ENCODE results near the gene CYP46A1.

Gene CYP46A1

DNA sequence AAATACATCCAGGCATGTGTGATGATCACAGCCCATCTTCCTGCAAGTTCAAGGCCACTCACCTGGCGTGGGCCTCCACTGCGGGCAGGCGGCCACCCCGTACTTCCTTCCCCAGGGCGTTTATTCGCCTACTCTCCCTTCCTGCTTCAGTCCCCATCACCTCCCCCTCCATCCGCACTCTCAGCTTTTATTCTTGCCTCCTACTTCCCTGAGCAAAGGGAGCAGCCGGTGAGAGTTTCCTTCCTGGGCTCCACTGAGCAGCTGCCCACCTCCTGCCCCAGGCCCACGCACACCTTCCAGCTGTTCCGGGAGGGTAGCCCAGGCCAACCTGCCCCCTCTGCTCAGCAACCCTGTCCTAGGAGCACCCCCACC lies 4.1 kb downstream of the CYP46A1 start:
- no peak for DNase-seq (ENCODE audit: low read depth in 2 of 2)

DNA sequence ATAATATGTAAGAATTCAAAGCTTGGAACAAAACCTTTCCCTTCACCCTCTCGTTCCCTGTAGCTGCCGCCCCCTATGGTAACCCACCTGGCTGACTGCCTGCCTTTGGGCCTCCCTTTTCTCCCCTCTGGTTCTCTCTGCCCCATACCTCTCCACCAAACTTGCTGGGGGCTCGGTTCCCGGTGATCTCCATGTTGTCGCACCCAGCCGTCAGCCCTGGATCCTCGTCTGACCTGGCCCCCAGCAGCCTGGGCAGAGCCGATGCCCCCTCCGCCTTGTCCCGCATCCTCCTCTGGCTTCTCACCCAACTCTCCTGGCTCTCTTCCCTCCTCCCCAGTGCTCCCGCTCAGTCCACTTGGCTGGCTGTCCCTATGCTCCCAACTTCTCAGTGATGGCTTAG lies 4.5 kb downstream of the CYP46A1 start:
- DNase-seq (ENCODE audit: low read depth in 2 of 2), result no peak

DNA sequence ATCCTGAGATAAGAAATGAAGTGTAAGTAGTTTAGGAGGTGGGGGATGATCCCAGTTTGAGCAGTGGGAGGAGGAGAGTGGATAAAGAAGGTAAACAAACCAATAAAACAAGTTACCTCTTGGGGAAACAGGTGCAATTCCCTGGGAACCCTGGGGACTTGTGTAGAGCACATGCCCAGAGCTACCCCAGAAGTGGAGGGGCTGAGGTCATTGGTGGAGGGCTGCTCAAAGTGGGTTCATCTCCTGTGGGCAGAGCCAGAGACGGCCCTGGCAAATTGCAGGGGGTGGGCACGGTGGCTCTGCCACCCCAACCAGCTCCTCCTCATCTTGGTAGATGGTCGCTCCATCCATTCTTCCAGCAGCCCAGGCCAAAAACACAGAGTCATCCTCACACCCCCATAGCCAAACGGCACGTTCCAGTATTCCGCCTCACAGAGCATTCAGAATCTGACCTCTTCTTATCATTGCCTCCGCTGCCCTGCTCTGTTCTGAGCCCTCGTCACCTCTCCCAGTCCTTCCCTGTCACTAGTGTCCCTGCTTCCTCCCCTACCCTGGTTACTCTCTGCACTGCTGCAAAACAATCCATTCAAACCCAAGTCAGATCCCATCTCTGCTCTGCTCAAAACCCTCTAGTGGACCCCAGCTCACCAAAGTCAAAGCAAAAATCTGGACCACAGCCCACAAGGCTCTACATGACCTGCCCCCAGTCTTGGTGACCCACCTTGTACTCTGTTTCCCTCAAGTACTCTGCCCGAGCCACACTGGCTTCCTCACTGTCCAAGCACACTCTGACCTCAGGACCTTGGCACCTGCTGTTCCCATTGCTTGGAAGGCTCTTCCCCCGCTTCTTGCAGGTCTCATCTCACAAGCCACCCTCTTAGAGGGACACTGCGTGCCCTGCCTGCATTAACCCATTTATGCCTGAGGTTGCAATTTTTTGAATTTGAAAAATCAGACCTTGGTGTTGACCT lies 5.5 kb downstream of the CYP46A1 start:
- DNase-seq (ENCODE audit: low read depth in 2 of 2), result no peak

DNA sequence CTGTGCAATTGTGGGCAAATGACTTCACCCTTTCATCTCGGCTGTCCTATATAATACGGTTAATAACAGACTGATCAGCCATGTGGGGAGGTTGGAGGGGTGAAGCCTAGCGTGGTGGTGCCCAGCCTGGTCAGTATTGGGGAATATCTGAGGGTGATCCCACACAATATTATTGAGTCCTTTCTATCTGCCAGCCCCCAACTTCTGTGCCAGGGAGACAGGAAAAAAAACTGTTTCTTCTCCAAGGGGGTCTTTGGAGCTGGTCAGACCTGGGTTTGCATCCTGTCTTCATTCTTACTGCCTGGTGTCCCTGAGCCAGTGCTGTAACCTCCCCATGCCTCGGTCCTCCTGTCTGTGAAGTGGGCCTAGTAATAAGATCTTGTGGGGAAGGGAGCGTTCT lies 6.5 kb downstream of the CYP46A1 start:
- DNase-seq (ENCODE audit: low read depth in 2 of 2), result no peak

DNA sequence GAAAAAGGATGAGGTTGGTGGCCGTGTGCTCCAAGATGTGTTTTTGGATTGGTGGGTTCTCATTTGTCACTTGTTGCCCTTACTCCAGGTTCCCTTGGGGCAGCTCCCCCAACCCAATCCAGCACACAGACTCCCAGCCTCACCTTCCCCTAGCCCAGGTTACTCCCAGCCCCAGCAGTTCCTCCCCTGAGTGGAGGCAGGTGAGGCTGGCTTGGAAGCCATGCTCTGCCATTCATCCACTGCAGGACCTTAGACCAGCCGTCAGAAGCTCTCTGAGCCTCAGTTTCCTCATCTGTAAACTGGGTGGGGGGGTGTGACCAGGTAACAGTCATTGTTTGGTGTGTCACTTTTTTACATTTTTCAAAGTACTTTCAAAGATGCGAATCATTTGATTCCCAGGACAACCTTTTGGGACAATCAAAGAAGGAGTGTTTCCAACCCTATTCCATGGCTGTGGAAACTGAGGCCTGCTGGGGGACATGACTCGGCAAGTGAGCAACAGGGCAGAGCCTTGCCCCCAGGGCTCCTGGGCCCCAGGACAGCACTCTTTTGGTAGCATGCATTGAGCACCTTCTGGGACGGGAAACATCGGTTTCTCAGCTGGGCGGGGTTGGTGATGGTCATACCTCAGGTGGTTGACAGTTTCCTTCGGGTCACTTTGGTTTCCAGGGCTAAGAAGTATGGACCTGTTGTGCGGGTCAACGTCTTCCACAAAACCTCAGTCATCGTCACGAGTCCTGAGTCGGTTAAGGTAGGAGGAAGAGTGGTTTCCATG lies 7.2 kb downstream of the CYP46A1 start:
- DNase-seq (ENCODE audit: low read depth in 2 of 2), result no peak

DNA sequence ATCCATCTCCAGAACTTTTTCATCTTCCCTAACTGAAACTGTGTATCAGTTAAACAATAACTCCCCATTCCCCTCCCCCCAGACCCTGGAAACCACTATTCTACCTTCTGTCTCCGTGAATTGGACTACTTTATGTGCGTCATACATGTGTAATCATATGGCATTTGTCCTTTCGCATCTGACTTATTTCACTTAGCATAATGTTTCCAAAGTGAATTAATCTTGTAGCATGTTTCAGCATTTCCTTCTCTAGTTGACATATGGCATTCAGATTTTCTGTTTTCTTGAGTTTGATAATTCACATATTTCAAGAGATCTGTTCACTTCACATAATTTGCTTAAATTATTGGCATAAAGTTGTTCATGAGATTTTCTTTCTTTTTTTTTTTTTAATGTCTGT lies 9.8 kb downstream of the CYP46A1 start:
- DNase-seq (ENCODE audit: low read depth in 2 of 2), result no peak

DNA sequence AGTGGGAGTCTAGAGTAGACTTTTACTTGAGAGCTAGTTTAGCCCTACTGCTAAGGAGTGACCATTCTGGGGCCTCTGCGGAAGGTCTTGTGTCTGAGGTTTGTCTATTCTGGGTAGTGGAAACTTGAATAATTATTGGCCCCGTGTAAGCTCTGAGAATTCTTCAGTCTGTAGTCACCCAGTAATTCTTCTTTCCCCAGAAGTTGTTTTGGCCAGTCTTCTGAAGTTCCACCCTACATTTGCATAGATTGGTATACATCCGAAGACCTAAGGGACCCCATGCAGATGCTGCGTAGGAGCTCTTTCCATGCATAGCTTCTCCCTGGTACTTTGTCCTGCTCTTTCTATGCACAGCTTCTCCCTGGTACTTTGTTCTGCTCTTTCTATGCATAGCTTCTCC lies 12.8 kb downstream of the CYP46A1 start:
- no peak for DNase-seq (ENCODE audit: low read depth in 2 of 2)

DNA sequence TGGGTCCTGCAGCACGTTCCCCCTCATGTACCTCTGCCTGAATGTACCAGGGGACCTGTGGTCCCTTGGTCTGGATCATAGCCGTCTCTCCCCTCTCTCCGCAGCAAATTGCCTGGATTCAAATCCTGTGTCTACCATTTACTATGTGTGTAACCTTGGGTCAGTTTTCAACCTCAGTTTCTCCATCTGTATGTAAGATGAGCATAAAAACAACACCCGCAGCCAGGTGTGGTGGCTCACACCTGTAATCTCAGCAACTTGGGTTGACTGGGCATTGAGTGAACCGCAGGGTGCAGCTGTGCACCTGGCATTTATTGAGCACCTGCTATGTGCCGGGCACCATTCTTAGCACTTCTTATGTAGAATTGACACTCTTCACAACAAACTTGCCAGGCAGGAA lies 14.1 kb downstream of the CYP46A1 start:
- no peak for DNase-seq (ENCODE audit: low read depth in 2 of 2)

DNA sequence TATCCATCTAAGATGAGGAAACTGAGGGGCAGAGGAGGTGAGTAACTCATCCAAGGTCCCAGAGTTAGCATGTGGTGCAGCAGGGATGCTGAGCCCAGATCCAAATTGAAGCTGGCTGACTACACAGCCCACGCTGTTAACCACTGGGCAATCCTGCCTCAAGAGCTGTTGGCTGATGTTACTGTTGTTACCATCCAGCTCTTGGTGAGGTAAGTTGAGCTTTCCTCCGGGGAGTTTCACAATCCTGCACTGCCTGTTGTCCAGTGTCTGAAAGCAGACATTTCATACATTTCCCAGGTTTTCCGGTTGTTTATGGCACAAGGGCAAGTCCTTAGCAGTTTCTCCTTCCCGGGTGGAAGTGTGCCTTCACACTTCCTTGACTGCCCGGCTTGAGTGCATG lies 14.5 kb downstream of the CYP46A1 start:
- DNase-seq (ENCODE audit: low read depth in 2 of 2), result no peak

DNA sequence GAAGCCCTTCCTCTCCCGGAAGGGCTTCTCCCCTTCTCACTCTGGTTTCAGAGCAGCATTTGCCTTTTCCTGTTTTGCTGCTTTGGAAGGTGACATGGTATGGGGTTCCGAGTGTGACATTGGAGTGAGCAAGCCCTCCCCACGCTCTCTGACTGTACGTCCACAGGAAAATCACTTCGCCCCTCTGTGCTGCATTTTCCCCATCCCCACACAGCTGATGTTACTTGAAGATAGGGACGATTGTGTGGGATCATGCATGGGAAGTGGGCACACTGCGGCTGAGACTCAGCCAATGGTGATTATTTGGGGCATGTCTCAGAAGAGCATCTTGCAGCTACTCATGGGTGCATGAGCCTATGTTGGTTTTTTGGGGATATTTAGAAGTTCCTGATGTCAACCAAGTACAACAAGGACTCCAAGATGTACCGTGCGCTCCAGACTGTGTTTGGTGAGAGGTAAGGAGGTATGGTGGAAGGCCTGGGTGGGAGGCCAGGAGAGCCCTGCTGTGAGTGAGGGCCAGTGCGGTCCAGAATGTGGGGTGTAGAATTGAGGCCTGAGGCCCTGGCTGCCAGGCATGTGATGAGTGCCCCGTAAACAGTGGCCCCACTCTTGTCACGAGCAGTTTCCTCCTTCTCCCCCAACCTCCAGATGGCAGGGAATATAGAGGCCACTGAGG lies 15.1 kb downstream of the CYP46A1 start:
- DNase-seq (ENCODE audit: low read depth in 2 of 2), result no peak

DNA sequence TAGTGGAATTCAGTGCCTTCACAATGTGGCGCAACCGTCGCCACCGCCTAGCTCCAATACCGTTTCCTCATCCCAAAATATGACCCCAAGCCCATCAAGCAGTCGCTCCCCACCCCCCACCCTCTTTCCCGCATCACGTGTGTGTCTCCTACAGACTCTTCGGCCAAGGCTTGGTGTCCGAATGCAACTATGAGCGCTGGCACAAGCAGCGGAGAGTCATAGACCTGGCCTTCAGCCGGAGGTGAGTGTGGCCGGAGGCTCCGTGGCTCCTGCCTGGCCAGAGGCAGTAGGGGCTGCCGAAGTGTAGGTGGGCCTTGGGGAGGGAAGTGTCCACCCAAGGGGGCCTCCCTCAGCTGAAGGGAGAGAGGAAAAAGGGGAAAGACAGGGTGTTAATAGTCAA lies 15.8 kb downstream of the CYP46A1 start:
- DNase-seq (ENCODE audit: low read depth in 2 of 2), result no peak

DNA sequence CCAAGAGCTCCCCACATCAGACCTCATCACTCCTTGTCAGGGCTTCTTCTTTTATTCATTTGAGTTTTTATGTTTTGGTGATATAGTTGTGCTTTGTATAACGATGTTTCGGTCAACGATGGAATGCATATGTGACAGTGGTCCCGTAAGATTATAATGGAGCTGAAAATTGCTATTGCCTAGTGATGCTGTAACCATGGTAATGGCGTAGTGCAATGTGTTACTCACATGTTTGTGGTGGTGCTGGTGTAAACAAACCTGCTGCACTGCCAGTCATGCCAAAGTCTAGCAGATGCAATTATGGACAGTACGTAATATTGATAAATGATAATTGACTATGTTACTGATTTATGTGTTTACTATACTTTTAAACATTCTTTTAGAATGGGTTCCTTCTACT lies 16.3 kb downstream of the CYP46A1 start:
- no peak for DNase-seq (ENCODE audit: low read depth in 2 of 2)

DNA sequence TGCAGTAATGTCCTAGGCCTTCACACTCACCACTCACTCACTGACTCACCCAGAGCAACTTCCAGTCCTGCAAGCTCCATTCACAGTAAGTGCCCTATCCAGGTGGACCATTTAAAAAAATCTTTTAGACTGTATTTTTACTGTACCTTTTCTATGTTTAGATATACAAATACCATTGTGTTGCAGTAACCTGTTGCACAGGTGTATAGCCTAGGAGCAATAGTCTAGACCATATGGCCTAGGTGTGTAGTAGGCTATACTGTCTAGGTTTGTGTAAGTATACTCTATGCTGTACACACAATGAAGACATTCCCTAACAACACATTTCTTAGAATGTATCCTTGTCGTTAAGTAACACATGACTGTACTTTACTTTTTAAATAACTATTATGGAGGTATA lies 17.2 kb downstream of the CYP46A1 start:
- DNase-seq (ENCODE audit: low read depth in 2 of 2), result no peak

DNA sequence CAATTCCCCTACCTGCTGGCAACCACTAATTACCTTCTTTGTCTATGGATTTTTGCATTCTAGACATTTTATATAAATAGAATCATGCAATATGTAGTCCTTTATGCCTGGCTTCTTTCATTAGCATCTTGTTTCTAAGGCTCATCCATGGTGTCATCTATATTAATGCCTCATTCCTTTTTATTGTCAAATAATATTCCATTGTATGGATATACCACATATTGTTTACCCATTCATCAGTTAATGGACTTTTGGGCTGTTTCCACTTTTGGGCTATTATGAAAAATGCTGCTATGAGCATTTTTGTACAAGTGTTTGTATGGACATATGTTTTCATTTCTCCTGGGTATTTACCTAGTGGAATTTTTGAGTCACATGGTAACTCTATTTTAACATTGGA lies 18.0 kb downstream of the CYP46A1 start:
- no peak for DNase-seq (ENCODE audit: low read depth in 2 of 2)

DNA sequence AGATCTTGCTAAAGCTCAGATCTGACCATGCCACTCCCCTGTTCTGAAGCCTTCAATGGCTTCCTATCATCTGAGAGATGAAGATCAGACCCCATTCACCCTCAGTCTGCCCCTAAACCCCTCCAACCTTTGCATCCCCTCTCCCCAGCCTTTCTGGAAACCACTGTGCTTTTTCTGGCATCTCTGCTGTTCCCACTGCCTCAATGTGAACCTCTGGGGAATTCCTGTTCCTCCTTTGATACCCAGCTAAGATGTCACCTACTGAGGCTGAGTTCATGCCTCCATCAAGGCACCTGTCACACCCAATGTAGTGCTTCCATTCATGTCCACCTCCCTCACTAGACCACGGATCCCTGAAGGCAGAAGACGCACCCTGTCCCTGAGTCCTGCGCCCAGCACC lies 19.3 kb downstream of the CYP46A1 start:
- no peak for DNase-seq (ENCODE audit: low read depth in 2 of 2)

DNA sequence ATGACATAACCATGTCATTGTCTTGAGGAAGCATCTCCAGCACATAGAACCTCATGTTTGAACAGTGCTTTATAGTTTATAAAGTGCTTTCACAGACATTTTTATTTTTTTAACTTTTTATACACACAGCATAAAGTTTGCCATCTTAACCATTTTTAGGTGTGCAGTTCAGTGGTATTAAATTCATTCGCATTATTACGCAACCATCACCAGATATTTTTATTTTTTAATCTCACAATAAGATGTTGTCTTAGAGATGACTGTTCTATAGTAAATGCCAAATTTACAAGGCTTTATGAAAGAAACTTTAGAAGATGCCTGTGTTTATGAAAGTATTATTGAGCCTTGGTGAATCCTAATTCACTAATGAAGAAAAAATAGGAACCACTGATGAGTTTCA lies 19.9 kb downstream of the CYP46A1 start:
- DNase-seq (ENCODE audit: low read depth in 2 of 2), result no peak

DNA sequence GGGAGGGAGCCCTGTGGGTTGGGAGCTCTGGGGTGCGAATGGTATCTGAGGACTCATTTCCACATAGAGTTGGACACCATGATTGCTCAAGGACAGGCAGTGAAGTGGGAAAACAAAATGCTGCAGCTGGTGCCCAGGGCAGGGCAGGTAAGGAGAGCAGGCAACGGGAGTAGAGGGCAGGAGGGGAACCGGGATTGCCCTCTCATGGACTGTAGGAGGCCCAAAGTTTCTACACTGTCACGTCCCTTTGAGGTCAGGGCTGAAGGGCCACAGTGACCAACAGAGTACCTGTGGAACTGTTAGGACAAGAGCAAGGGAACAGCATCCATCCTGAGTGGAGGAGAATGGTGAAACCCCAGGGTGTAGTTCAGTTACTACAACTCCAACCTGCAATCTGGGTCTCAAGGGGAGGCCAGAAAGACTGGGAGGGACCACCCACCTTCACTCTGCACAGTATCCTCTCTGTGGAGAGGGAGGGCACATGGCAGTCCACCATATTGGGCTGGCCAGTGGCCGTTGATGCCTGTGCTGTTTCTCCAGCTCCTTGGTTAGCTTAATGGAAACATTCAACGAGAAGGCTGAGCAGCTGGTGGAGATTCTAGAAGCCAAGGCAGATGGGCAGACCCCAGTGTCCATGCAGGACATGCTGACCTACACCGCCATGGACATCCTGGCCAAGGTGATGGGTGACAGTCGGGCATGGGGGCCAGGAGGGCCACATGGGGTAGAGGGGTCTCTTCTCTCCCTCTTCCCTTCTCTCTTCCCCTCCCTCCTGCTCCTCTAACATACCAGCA lies 22.2 kb downstream of the CYP46A1 start:
- DNase-seq (ENCODE audit: low read depth in 2 of 2), result no peak

DNA sequence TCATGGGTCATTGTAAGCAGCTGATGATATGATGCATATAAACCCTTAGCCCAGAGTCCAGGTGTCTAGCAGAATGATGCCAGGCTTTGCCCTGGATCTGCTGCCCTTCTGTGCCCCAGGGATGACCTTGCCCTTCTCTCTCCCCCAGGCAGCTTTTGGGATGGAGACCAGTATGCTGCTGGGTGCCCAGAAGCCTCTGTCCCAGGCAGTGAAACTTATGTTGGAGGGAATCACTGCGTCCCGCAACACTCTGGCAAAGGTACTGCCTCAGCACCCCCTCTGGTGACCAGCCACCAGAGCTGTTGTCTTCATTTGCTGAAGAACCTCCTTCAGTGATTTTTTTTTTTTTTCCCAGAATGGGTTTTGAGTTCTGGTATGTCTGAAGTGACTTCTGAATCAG lies 23.3 kb downstream of the CYP46A1 start:
- DNase-seq (ENCODE audit: low read depth in 2 of 2), result no peak

DNA sequence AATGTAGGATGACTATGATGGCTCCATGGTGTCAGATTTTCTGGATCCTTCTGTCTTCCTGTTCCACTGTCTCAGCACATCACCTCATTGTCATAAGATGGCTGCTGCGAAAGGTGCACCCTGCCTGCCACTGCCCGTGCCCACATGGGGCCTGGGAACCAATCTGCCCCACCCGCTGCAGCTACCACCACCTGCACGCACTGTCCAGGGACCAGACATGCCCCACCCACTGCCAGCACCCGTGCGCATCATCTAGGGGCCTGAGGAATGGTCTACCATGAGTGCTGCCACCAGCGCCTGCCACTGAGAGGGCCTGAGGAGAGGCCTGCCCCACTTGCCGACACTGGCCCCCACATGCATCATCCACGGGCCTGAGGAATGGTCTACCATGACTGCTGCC lies 23.8 kb downstream of the CYP46A1 start:
- DNase-seq (ENCODE audit: low read depth in 2 of 2), result no peak

DNA sequence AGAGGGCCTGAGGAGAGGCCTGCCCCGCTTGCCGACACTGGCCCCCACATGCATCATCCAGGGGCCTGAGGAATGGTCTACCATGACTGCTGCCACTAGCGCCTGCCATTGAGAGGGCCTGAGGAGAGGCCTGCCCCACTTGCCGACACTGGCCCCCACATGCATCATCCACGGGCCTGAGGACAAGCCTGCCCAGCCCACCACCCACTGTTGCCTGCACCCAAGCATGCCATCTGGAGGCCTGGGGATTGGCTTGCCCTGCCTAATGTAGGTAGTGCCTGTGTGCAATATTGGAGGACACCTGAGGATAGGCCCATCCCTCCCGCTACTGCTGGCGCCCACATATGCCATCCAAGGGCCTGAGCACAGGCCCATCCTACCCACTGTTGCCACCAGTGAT lies 24.4 kb downstream of the CYP46A1 start:
- DNase-seq (ENCODE audit: low read depth in 2 of 2), result no peak

DNA sequence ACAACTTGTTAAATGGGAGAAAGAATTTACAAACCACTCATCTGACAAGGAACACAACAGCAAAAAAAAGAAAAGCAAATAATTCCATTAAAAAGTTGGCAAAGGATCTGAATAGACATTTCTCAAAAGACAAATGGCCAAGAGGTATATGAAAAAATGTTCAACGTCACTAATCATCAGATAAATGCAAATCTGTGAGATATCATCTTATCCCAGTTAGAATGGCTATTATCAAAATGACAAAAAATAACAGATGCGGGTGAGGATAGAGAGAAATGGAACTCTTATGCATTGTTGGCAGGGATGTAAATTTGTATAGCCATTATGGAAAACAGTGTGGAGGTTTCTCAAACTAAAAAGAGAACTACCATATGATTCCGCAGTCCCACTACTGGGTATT lies 29.9 kb downstream of the CYP46A1 start:
- no peak for DNase-seq (ENCODE audit: low read depth in 2 of 2)
